ENCODE measurements around the gene NPHS1.

Gene NPHS1

DNA sequence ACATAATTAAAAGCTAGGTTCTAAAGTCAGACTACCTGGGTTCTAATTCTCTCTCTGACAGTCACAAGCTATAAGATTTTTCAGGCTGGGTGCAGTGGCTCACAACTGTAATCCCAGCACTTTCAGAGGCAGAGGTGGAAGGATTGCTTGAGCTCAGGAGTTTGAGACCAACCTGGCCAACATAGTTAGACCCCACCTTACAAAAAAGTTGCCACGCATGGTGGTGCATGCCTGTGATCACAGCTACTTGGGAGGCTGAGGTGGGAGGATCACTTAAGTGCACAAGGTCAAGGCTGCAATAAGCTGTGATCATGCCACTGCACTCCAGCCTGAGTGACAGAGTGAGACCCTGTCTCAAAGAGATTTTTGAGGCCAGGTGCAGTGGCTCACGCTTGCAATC, 42.0 kb upstream of the NPHS1 start:
- TF ChIP-seq, protein P1, sequence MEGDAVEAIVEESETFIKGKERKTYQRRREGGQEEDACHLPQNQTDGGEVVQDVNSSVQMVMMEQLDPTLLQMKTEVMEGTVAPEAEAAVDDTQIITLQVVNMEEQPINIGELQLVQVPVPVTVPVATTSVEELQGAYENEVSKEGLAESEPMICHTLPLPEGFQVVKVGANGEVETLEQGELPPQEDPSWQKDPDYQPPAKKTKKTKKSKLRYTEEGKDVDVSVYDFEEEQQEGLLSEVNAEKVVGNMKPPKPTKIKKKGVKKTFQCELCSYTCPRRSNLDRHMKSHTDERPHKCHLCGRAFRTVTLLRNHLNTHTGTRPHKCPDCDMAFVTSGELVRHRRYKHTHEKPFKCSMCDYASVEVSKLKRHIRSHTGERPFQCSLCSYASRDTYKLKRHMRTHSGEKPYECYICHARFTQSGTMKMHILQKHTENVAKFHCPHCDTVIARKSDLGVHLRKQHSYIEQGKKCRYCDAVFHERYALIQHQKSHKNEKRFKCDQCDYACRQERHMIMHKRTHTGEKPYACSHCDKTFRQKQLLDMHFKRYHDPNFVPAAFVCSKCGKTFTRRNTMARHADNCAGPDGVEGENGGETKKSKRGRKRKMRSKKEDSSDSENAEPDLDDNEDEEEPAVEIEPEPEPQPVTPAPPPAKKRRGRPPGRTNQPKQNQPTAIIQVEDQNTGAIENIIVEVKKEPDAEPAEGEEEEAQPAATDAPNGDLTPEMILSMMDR (IDR thresholded peaks at IDR 0.05): no peak

DNA sequence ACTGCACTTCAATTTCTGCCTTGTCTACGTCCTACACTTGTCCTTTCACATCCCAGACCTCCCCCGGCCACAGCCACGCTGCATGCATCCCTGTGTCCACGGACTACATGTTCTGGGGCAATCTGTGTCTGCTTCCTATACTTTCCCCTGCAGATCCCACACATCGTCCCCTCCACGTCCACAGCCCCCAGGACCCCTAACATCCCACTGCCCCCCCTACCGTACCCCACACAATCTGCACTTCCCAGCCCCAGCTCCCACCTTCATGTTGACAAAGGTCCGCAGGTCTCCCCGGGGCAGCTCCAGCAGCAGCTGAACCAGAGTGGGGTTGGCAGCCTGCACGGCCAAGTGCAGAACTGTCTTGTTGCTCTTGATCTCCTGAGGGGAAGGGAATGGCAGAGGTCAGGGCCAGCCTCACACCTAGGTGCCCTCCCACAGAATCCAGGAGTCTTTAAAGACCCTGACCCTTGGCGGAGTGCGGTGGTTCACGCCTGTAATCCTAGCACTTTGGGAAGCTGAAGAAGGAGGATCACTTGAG, 37.9 kb upstream of the NPHS1 start:
- TF ChIP-seq, protein P1 (IDR thresholded peaks at IDR 0.05): no peak

DNA sequence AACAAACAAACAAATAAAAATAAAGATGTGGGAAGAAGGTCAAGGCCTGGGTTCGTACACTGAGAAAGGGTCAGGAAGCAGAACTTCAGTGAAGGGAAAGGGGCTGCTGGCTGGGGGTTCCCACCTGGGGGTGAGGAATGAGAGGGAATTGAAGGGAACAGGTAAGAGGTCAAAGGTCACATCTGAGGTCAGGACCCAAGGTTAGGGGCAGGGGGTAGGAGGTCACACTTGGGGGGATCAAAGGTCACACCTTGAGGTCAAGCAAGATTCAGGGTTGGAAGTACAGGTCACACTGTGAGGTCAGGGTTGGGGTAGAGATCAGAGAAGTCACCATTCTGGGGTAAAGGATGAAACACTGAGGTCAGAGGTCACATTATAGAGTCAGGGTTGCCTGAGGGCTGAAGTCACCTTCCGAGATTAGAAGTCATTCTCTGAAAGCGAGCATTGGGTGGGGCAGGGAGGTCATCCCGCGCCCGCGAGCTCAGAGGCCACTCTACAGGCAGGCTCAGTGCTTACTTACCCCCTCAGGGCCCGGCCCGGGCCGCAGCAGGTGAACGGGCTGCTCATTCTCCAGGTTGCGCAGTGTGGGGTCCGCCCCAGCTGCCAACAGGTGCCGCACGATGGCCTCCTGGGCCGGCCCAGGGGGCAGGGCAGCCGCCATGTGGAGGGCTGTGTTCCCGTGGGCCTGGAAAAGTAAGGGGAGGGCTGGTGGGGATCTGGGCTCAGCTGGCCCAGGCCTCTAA, 37.2 kb upstream of the NPHS1 start:
- TF ChIP-seq, protein P1 (IDR thresholded peaks at IDR 0.05): no peak

DNA sequence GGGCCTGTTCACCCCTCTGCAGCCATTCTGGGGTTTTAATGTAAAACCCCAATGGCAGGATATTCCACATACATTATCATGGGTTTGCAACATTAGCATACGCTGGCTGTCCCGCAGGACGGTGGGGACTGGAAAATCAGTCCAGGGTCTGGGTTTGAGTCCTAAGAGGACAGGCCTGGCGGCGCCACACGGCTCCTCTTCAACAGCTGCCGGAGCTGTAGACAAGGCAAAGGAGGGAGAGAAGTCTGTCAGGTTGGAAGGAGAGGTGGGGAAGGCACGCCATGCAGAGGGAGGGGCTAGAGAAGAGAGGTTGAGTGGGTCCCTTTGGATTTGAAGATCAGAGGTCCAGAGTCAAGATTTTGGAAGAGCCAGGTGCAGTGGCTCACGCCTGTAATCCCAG, 36.1 kb upstream of the NPHS1 start:
- TF ChIP-seq, protein P1 (IDR thresholded peaks at IDR 0.05): no peak

DNA sequence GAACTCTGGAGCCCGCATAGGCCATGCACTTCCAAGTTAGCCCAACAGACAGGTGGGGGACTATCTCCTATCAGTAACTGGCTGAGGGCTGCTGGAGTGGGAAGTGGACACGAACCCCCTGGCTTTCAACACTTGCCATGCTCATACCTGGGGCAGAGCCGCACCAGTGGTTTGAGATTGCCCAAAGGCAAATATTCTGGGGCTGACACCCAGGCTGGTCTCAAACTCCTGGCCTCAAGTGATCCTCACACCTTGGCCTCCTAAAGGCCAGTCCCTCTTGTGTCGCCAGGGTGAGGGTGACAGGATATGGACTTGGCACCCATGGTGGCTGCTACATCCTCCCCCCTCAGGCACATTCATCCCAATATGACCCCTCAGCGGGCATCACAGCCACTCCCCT, 34.9 kb upstream of the NPHS1 start:
- TF ChIP-seq, protein P1 (IDR thresholded peaks at IDR 0.05): no peak

DNA sequence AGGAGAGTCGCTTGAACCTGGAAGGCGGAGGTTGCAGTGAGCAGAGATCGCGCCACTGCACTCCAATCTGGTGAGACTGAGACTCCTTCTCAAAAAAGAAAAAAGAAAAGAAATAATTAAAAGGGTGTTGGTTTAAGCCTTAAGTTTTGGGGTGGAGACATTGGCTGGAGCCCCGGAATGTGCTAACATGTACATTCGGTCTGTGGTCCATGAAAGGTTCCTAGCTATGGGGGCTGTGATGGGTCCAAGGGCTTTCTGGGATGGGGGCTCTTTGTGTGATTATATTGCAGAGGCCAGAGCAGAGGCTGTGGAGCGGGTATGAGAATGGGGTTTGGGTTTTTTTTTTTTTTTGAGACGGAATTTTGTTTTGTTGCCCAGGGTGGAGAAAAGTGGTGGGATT, 33.6 kb upstream of the NPHS1 start:
- TF ChIP-seq, protein P1 (IDR thresholded peaks at IDR 0.05): no peak

DNA sequence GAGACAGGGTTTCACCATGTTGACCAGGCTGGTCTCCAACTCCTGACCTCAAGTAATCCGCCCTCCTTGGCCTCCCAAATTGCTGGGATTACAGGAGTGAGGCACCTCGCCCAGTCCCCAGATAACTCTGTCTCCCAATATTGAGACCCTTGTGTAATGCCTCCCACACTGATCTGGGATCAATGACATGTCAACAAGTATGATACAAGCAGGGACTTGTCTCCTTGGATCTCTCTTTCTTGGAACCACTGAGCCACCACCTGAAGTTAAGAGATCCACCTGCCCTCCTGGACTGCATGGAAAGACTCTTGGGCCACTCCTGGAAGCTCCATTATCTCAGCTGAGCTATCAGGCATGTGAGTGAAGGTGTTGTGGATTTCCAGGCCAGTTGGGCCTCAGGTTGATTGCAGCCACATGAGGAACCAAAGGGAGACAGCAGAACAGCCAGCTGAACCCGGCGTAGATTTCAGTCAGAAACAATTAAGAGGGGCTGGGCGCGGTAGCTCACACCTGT, 33.0 kb upstream of the NPHS1 start:
- TF ChIP-seq, protein P1 (IDR thresholded peaks at IDR 0.05): no peak
